Right lobe of liver (tissue), 4 donors: ENCODE results near the gene COL19A1.

Experiments
- POLR2A ChIP-seq: fragments of 450-650 bp; IDR thresholded peaks from one replicate; pipeline ENCODE4 v1.6.1; 2017; ENCODE audit warnings: antibody characterized with exemption, mild to moderate bottlenecking
- TF ChIP-seq, protein P1 (sequence below), 4 donors: fragments of 200-600 bp in 3 of 4; fragments of 450-650 bp in 1 of 4; IDR thresholded peaks; one replicate each; pipeline versions ENCODE4 v1.5.1 to v1.8.0; 2016 to 2022; ENCODE audit warnings: antibody characterized with exemption in 4 of 4, mild to moderate bottlenecking in 2 of 4
- donor health status: DM: no; HTN: no; CAD: no.
- donor health status: DM: no; HTN: no; CAD: no.
- donor health status: DM: no; HTN: yes; CAD: no.

DNA sequence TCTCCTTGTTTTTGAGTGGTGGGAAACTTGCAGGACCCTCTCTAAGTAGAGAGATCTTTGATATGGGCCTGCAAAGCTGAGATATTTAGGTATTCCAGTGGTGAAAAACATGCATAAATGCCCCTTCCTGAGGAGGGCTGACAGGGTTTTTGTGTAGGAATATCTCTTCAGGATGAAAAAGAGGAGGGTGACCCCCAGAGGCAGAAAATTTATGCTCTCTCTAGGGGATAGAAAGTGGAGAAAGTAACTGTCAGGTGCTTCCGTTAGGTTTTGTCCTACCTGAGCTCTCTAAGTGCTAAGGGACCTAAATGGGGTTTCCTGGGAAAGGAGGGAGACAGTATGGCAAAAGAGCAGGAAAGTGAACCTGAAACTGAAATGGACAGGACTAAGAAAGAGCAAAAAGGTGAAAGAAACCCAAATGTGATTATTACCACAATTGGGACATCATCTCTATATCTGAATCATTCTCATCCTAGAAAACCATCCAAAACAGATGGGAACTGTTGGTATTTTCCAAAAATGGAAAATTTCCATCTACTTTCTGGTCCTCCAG, 2.0 kb downstream of the COL19A1 start:
- TF ChIP-seq POLR2A: no peak
- TF ChIP-seq, protein P1, sequence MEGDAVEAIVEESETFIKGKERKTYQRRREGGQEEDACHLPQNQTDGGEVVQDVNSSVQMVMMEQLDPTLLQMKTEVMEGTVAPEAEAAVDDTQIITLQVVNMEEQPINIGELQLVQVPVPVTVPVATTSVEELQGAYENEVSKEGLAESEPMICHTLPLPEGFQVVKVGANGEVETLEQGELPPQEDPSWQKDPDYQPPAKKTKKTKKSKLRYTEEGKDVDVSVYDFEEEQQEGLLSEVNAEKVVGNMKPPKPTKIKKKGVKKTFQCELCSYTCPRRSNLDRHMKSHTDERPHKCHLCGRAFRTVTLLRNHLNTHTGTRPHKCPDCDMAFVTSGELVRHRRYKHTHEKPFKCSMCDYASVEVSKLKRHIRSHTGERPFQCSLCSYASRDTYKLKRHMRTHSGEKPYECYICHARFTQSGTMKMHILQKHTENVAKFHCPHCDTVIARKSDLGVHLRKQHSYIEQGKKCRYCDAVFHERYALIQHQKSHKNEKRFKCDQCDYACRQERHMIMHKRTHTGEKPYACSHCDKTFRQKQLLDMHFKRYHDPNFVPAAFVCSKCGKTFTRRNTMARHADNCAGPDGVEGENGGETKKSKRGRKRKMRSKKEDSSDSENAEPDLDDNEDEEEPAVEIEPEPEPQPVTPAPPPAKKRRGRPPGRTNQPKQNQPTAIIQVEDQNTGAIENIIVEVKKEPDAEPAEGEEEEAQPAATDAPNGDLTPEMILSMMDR (IDR thresholded peaks at IDR 0.05): peak; percentile 20 to 45 (median 30)
